Thyroid gland (tissue), 4 donors: ENCODE data around the gene DUSP15.

Experiments used
- CTCF ChIP-seq, 6 experiments: fragments of 200-600 bp in 3 of 6; fragments of 450-650 bp in 3 of 6; sonication (generic) in 3 of 6; IDR thresholded peaks; one replicate each; pipeline ENCODE4 v1.5.1; 2016 to 2019; ENCODE audit warnings: antibody characterized with exemption in 6 of 6, mild to moderate bottlenecking in 2 of 6, inconsistent platforms in 1 of 6, moderate library complexity in 1 of 6
- POLR2A ChIP-seq, 2 donors: fragments of 450-650 bp; IDR thresholded peaks; one replicate each; pipeline ENCODE4 v1.6.1; 2017; ENCODE audit warnings: antibody characterized with exemption in 2 of 2, mild to moderate bottlenecking in 2 of 2, moderate library complexity in 1 of 2

GRCh38 chr20:31811198-31811597 is 59.1 kb downstream of the DUSP15 start:
- no peak for TF ChIP-seq POLR2A (IDR thresholded peaks at IDR 0.05)
- no peak for TF ChIP-seq CTCF (IDR thresholded peaks at IDR 0.05)
